ENCODE data around the gene AQP9. TPM values are rescaled to one million over a fixed set of nuclear protein-coding genes. Genes with fewer than 3 reads are reported as not detected.

The AQP9 gene
- total and polyA plus RNA-seq, 2 of the 8 experiments (the other 6 are each of a cell fraction or from before 2014, with no cell fraction given), result not detected

DNA sequence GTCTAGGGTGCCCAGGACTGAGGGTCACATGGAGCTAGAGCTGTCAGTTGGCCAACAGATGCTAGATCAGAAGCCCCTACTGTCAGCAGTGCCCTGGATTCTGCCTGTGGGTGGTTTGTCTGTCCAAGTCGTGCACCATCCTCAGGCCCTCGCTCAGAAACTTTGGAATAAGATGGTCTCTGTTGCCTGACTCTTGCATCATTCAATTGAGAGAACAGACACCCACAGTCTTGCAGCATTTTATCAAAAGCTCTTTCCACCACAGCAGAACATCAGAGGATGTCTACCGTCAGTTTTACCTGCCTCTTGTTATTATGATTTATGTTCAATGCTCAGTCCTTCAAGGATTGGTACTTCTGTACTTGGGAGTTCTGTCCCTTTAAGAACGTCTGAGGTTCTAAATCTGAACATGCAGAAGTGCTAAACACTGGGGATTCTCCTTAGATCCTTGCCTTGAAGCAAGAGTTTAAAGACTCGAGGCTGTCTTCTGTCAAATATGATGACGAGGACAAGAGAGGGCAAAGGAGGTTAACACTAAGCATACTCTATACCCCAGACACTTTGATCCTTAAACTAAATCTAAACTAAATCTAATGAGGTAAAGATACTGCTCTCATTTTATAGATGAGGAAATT is 4.8 kb downstream of the AQP9 start (continued):
- TF ChIP-seq, protein P1, sequence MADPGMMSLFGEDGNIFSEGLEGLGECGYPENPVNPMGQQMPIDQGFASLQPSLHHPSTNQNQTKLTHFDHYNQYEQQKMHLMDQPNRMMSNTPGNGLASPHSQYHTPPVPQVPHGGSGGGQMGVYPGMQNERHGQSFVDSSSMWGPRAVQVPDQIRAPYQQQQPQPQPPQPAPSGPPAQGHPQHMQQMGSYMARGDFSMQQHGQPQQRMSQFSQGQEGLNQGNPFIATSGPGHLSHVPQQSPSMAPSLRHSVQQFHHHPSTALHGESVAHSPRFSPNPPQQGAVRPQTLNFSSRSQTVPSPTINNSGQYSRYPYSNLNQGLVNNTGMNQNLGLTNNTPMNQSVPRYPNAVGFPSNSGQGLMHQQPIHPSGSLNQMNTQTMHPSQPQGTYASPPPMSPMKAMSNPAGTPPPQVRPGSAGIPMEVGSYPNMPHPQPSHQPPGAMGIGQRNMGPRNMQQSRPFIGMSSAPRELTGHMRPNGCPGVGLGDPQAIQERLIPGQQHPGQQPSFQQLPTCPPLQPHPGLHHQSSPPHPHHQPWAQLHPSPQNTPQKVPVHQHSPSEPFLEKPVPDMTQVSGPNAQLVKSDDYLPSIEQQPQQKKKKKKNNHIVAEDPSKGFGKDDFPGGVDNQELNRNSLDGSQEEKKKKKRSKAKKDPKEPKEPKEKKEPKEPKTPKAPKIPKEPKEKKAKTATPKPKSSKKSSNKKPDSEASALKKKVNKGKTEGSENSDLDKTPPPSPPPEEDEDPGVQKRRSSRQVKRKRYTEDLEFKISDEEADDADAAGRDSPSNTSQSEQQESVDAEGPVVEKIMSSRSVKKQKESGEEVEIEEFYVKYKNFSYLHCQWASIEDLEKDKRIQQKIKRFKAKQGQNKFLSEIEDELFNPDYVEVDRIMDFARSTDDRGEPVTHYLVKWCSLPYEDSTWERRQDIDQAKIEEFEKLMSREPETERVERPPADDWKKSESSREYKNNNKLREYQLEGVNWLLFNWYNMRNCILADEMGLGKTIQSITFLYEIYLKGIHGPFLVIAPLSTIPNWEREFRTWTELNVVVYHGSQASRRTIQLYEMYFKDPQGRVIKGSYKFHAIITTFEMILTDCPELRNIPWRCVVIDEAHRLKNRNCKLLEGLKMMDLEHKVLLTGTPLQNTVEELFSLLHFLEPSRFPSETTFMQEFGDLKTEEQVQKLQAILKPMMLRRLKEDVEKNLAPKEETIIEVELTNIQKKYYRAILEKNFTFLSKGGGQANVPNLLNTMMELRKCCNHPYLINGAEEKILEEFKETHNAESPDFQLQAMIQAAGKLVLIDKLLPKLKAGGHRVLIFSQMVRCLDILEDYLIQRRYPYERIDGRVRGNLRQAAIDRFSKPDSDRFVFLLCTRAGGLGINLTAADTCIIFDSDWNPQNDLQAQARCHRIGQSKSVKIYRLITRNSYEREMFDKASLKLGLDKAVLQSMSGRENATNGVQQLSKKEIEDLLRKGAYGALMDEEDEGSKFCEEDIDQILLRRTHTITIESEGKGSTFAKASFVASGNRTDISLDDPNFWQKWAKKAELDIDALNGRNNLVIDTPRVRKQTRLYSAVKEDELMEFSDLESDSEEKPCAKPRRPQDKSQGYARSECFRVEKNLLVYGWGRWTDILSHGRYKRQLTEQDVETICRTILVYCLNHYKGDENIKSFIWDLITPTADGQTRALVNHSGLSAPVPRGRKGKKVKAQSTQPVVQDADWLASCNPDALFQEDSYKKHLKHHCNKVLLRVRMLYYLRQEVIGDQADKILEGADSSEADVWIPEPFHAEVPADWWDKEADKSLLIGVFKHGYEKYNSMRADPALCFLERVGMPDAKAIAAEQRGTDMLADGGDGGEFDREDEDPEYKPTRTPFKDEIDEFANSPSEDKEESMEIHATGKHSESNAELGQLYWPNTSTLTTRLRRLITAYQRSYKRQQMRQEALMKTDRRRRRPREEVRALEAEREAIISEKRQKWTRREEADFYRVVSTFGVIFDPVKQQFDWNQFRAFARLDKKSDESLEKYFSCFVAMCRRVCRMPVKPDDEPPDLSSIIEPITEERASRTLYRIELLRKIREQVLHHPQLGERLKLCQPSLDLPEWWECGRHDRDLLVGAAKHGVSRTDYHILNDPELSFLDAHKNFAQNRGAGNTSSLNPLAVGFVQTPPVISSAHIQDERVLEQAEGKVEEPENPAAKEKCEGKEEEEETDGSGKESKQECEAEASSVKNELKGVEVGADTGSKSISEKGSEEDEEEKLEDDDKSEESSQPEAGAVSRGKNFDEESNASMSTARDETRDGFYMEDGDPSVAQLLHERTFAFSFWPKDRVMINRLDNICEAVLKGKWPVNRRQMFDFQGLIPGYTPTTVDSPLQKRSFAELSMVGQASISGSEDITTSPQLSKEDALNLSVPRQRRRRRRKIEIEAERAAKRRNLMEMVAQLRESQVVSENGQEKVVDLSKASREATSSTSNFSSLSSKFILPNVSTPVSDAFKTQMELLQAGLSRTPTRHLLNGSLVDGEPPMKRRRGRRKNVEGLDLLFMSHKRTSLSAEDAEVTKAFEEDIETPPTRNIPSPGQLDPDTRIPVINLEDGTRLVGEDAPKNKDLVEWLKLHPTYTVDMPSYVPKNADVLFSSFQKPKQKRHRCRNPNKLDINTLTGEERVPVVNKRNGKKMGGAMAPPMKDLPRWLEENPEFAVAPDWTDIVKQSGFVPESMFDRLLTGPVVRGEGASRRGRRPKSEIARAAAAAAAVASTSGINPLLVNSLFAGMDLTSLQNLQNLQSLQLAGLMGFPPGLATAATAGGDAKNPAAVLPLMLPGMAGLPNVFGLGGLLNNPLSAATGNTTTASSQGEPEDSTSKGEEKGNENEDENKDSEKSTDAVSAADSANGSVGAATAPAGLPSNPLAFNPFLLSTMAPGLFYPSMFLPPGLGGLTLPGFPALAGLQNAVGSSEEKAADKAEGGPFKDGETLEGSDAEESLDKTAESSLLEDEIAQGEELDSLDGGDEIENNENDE (IDR thresholded peaks at IDR 0.05; ENCODE audit: insufficient replicate concordance, low read length), result no peak
- TF ChIP-seq RAD21 (IDR thresholded peaks at IDR 0.05 in 1 of 2, conservative IDR thresholded peaks at IDR 0.05 in 1 of 2; ENCODE audit: low read depth in 2 of 2, low read length in 2 of 2) (no peak), RFX5 (IDR thresholded peaks at IDR 0.05; ENCODE audit: borderline replicate concordance, low read depth, low read length) (no peak), ZNF274 (IDR thresholded peaks at IDR 0.05; ENCODE audit: borderline replicate concordance, extremely low read depth, low read length) (no peak), CREB1 (IDR thresholded peaks at IDR 0.05) (no peak), SP2 (IDR thresholded peaks at IDR 0.05; ENCODE audit: low read length) (no peak), SUZ12 (IDR thresholded peaks at IDR 0.05; ENCODE audit: low read length) (no peak)
- TF ChIP-seq, protein P2, sequence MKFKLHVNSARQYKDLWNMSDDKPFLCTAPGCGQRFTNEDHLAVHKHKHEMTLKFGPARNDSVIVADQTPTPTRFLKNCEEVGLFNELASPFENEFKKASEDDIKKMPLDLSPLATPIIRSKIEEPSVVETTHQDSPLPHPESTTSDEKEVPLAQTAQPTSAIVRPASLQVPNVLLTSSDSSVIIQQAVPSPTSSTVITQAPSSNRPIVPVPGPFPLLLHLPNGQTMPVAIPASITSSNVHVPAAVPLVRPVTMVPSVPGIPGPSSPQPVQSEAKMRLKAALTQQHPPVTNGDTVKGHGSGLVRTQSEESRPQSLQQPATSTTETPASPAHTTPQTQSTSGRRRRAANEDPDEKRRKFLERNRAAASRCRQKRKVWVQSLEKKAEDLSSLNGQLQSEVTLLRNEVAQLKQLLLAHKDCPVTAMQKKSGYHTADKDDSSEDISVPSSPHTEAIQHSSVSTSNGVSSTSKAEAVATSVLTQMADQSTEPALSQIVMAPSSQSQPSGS (IDR thresholded peaks at IDR 0.05; ENCODE audit: low read length), result no peak
